PC-3 (cell line): Measurements from ENCODE around the gene TCFL5. TPM values are rescaled to one million over a fixed set of nuclear protein-coding genes. Genes with fewer than 3 reads are reported as not detected.

Experiments used
- ATAC-seq: fragments of 200-7000 bp; cut with Tn5 transposase; 2 replicates; pipeline ENCODE4 v1.9.1; 2020; ENCODE audit warnings: mild to moderate bottlenecking, moderate library complexity
- BruUV-seq: library from RNA; stranded (reverse); fragments of 400-500 nt; replicated peaks from 2 replicates; lab custom pipeline; 2021; lab: Mats Ljungman, UMichigan
- CTCF ChIA-PET: fragments of 300-600 bp; sonication (Branson Sonifier 250); formaldehyde crosslinking; loops from one replicate; lab custom pipeline; 2022; ENCODE audit warnings: antibody characterized with exemption; lab: Charles Lee
- POLR2A ChIA-PET: fragments of 300-600 bp; sonication (Branson Sonifier 250); formaldehyde crosslinking; loops from one replicate; lab custom pipeline; 2022; ENCODE audit warnings: antibody characterized with exemption; ENCODE audit not compliant: unreplicated experiment; lab: Charles Lee
- DNase-seq: peaks from one replicate; pipeline ENCODE4 v3.0.0-alpha.2; 2015
- H2AFZ ChIP-seq: fragments of 300-600 bp; sonication (generic); 2 replicates; pipeline ENCODE4 v1.6.0; 2016; ENCODE audit warnings: antibody characterized with exemption, low read length
- H3F3A ChIP-seq: fragments of 300-600 bp; sonication (generic); one replicate; pipeline ENCODE4 v1.6.0; 2017; ENCODE audit warnings: antibody characterized with exemption, low read length, control low read depth, mild to moderate bottlenecking; ENCODE audit not compliant: unreplicated experiment
- H3K27ac ChIP-seq: fragments of 300-600 bp; sonication (generic); 2 replicates; pipeline ENCODE4 v1.5.1; 2016; ENCODE audit warnings: mild to moderate bottlenecking, low read length
- H3K27me3 ChIP-seq: fragments of 300-600 bp; sonication (generic); 2 replicates; pipeline ENCODE4 v1.6.1; 2016; ENCODE audit warnings: low read length, mixed read lengths
- H3K36me3 ChIP-seq: fragments of 300-600 bp; sonication (generic); 2 replicates; pipeline ENCODE4 v1.6.1; 2016; ENCODE audit warnings: low read depth, mixed run types, low read length, mixed read lengths
- H3K4me1 ChIP-seq: fragments of 300-600 bp; sonication (generic); 2 replicates; pipeline ENCODE4 v1.5.1; 2016; ENCODE audit warnings: low read length; ENCODE audit not compliant: insufficient read depth
- H3K4me2 ChIP-seq: fragments of 300-600 bp; sonication (generic); 2 replicates; pipeline ENCODE4 v1.6.0; 2016; ENCODE audit warnings: low read length
- H3K4me3 ChIP-seq: fragments of 300-600 bp; sonication (generic); 2 replicates; pipeline ENCODE4 v1.5.1; 2016; ENCODE audit warnings: mild to moderate bottlenecking, low read length, mixed read lengths
- H3K79me2 ChIP-seq: fragments of 300-600 bp; sonication (generic); 2 replicates; pipeline ENCODE4 v1.6.1; 2017; ENCODE audit warnings: low read length, mixed read lengths
- H3K9ac ChIP-seq: fragments of 300-600 bp; sonication (generic); 2 replicates; pipeline ENCODE4 v1.6.0; 2016; ENCODE audit warnings: mild to moderate bottlenecking, low read length
- H3K9me2 ChIP-seq: fragments of 300-600 bp; sonication (generic); replicated peaks from 2 replicates; pipeline ENCODE4 v1.6.1; 2016; ENCODE audit warnings: mixed run types, low read length, mixed read lengths
- H3K9me3 ChIP-seq: fragments of 300-600 bp; sonication (generic); 2 replicates; pipeline ENCODE4 v1.6.1; 2016; ENCODE audit warnings: low read length, mixed read lengths
- H4K20me1 ChIP-seq: fragments of 300-600 bp; sonication (generic); 2 replicates; pipeline ENCODE4 v1.6.1; 2016; ENCODE audit warnings: low read length, mixed read lengths
- EZH2 ChIP-seq: fragments of 300-600 bp; sonication (generic); IDR thresholded peaks from one replicate; pipeline ENCODE4 v1.6.1; 2017; ENCODE audit warnings: antibody characterized with exemption, mild to moderate bottlenecking, low read length; ENCODE audit not compliant: unreplicated experiment
- EZH2phosphoT487 ChIP-seq: fragments of 300-600 bp; sonication (generic); IDR thresholded peaks from 2 replicates; pipeline ENCODE4 v1.6.1; 2018; ENCODE audit warnings: mild to moderate bottlenecking, antibody characterized with exemption, low read length, borderline replicate concordance
- intact Hi-C: fragments of 100-400 bp; cut with micrococcal nuclease; formaldehyde crosslinking; loops from 2 replicates; pipeline ENCODE4 v1.9.0; 2023
- total RNA-seq: library from RNA; depleted of rRNA; stranded (reverse); fragments of >200 nt; gene quantifications from 2 replicates; pipeline ENCODE4 v1.2.3, GENCODE V29; 2014
- TF ChIP-seq, protein P1 (sequence below): fragments of 300-600 bp; sonication (generic); conservative IDR thresholded peaks from 2 replicates; pipeline ENCODE4 v1.5.1; 2017; ENCODE audit warnings: antibody characterized with exemption, low read depth, mild to moderate bottlenecking, low read length

TCFL5 gene
- total RNA-seq, 1 experiment from 2014 or later: 15.8 TPM

DNA sequence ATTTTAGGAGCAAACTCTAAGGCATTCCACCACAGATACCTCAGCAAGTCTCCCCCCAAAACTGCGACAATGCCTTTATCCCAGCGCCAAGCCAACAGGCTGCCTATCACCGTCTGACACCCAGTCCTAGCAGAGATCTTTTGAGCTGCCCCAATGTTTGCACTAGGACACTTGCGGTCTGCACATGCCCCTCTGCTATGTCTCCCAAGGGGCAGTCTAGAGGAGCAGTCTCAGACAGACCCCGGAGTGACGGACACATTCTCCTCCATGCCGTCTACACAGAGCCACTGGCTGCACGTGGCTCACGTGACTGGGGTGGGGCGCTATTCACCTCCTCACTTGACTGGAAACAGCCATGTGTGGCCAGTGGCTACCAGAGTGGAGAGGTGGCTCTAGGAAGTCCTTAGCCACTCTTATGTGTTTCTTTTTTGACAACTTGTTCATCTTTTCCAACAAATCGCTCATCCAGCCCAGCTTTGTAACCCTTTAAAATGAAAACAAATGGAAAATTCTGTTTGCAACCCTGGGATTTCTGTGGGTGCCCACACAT lies 48.7 kb upstream of the TCFL5 start:
- intact Hi-C loops: no loop called here
- peaks cover 52% of the 10 kb centered on the region for H4K20me1 ChIP-seq
- no peak for DNase-seq

DNA sequence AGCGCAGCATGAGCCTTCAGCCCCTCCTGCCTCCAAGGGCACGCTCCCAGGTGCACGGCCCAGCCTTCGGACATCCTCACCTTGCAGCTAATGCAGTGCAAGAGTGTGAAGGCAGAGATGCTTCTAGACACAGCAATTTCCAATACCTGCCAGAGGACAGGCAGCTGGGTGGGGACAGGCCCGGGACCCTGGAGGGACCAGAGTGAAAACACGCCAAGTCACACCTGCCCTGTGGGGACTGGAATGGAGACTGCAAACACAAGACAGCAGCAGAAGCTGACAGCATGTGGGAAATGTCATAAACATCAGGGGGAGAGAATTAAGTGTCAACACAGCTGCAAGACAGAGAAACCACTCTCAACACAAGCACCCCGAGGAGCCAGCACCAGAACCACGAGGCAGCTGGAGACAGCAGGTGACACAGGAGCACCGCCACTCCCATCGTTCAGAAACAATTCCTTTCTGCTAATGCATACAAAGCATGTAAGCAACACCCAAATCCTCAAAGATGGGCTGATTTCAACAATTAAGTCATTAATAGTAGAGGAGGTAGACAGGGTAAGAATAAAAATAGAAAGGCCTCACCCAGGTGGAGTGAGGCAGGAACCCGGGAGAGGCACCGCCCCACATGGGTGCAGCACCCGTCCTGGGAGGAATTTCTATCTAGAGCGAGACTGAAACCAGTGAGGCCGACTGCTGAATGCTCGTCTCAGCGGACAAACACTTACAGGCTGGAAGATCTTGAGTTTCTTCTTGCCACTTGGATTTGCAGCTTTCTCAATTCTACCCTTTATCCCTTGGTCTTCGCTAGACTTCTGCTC lies 47.6 kb upstream of the TCFL5 start:
- no peak overlapping the region for H3K4me2 ChIP-seq
- no peaks in the 10 kb centered on the region for H3F3A ChIP-seq
- H3K4me3 ChIP-seq: no peak overlapping the region
- peaks cover 80% of the 10 kb centered on the region for H3K36me3 ChIP-seq
- ChIA-PET CTCF (no interaction called here), POLR2A (no interaction called here)
- H3K27me3 ChIP-seq: no peaks in the 10 kb centered on the region
- H3K27ac ChIP-seq: no peak overlapping the region
- DNase-seq: no peak
- no peaks in the 10 kb centered on the region for H3K4me1 ChIP-seq
- H3K79me2 ChIP-seq: peaks cover 55% of the 10 kb centered on the region
- H2AFZ ChIP-seq: no peak overlapping the region
- H3K9me2 ChIP-seq: no peaks in the 10 kb centered on the region
- ATAC-seq: no peak
- no peak overlapping the region for H3K9ac ChIP-seq
- H3K9me3 ChIP-seq: no peaks in the 10 kb centered on the region
- peaks cover 42% of the 10 kb centered on the region for H4K20me1 ChIP-seq
- intact Hi-C loops: no loop called here
- no TSS peak for BruUV-seq
- no peak for TF ChIP-seq EZH2phosphoT487
- TF ChIP-seq EZH2: no peak
- TF ChIP-seq, protein P1, sequence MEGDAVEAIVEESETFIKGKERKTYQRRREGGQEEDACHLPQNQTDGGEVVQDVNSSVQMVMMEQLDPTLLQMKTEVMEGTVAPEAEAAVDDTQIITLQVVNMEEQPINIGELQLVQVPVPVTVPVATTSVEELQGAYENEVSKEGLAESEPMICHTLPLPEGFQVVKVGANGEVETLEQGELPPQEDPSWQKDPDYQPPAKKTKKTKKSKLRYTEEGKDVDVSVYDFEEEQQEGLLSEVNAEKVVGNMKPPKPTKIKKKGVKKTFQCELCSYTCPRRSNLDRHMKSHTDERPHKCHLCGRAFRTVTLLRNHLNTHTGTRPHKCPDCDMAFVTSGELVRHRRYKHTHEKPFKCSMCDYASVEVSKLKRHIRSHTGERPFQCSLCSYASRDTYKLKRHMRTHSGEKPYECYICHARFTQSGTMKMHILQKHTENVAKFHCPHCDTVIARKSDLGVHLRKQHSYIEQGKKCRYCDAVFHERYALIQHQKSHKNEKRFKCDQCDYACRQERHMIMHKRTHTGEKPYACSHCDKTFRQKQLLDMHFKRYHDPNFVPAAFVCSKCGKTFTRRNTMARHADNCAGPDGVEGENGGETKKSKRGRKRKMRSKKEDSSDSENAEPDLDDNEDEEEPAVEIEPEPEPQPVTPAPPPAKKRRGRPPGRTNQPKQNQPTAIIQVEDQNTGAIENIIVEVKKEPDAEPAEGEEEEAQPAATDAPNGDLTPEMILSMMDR: no peak

More for the DNA sequence above, 48.7 kb upstream of the TCFL5 start:
- Histone ChIP-seq H3F3A (no peaks in the 10 kb centered on the region), H2AFZ (no peak overlapping the region), H3K4me3 (no peak overlapping the region), H3K9me2 (no peaks in the 10 kb centered on the region), H3K79me2 (peaks cover 67% of the 10 kb centered on the region), H3K27me3 (no peaks in the 10 kb centered on the region), H3K27ac (no peak overlapping the region), H3K4me1 (no peaks in the 10 kb centered on the region), H3K9me3 (no peaks in the 10 kb centered on the region), H3K36me3 (peaks cover 71% of the 10 kb centered on the region), H3K9ac (no peak overlapping the region), H3K4me2 (no peak overlapping the region)
- ChIA-PET POLR2A (no interaction called here), CTCF (no interaction called here)
- no TSS peak for BruUV-seq
- no peak for ATAC-seq
- TF ChIP-seq, protein P1: no peak
- TF ChIP-seq EZH2 (no peak), EZH2phosphoT487 (no peak)
